ENCODE measurements around the gene TPP2.

Gene TPP2

GRCh38 chr13:102657630-102658029, 60.8 kb downstream of the TPP2 start:
- no peak for DNase-seq (ENCODE audit: low spot score)

GRCh38 chr13:102658660-102659059, 61.9 kb downstream of the TPP2 start:
- peak; percentile 41 for DNase-seq (ENCODE audit: low spot score)

GRCh38 chr13:102659168-102659713, 62.5 kb downstream of the TPP2 start:
- no peak for DNase-seq (ENCODE audit: low spot score)

DNA sequence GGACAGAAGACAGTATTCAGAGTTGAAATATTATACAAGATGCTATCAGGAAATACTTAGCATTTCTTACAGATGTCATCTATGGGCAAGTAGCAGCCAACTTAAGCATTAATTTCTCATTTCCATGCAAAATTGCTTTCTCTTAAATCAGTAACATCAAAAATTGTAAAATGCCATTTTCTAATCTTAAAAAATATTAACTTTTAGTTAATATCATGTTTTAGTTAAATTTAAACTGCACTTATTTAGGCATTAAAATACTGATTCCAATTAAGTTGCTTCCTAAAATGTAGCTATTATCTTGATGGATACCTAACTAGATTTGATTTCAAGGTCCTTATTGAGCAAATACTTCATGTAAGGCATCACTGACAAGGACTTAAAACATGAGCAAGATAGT, 70.2 kb downstream of the TPP2 start:
- no peak for DNase-seq (ENCODE audit: low spot score)

GRCh38 chr13:102667911-102668310, 71.1 kb downstream of the TPP2 start:
- no peak for DNase-seq (ENCODE audit: low spot score)

DNA sequence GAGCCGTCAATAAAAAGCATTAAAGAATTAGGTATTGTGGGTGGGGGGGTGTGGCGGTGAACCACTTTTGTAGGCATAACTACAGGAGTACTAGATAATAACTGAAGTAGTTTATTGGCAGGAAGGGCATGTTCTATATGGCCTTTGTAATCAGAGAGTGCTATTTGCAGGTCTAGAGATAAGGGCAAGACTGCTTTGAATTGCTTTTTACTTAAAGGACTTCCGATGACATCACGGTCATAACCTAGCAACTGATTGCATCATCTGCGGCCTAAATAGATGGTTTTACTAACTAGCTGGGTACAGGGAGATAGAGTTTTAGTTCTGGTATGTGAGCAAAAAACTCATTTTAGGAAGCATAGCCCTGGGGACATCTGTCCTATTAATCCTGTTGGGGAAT, 73.3 kb downstream of the TPP2 start:
- DNase-seq (ENCODE audit: low spot score), result no peak

DNA sequence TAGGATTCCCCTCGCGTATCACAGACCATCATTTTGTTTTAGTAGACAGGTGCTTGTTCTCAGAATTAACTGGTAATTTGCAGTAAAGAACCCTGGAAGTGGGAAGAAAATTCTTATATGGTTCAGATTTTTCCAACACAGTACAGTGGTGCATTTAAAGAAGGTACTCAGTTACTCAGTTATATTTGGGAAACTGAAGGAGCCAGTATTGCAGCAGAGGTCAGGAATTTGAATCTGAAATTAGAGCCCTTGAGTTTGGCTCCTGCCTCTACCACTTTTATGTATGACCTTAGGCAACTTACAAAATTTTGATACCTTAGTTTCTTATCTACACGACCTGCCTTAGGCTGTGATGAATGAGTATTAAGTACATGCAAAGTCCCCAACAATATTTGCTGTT, 78.3 kb downstream of the TPP2 start:
- no peak for DNase-seq (ENCODE audit: low spot score)

- DNase-seq (ENCODE audit: low spot score), result no peak
These were observed 80.3 kb downstream of the TPP2 start for GRCh38 chr13:102677122-102677521.

GRCh38 chr13:102678339-102679107, 81.7 kb downstream of the TPP2 start:
- peak; percentile 45 for DNase-seq (ENCODE audit: low spot score)

GRCh38 chr13:102679449-102680132, 82.8 kb downstream of the TPP2 start:
- no peak for DNase-seq (ENCODE audit: low spot score)

- DNase-seq (ENCODE audit: low spot score), result no peak
These were observed 83.4 kb downstream of the TPP2 start for GRCh38 chr13:102680133-102680717.

GRCh38 chr13:102680842-102681740, 84.3 kb downstream of the TPP2 start:
- no peak for DNase-seq (ENCODE audit: low spot score)

GRCh38 chr13:102682211-102682610, 85.4 kb downstream of the TPP2 start:
- DNase-seq (ENCODE audit: low spot score), result no peak

DNA sequence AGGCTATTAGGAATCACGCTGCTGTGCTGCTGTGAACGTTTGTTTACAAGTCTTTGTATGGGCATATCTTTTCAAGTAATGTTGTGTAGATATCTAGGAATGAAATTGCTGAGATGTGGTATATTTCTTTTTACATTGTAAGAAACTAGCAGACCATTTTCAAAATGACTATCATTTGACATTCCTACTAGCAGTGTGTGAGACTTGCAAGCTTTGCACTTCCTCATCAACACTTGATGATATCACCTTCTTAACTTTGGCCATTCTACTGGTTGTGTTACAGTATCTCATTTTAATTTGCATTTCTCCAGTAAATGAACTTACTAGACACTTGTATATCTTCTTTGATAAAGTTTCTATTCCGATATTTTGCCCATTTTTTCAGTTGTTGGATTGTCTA, 85.9 kb downstream of the TPP2 start:
- no peak for DNase-seq (ENCODE audit: low spot score)

GRCh38 chr13:102683637-102684036, 86.9 kb downstream of the TPP2 start:
- DNase-seq (ENCODE audit: low spot score), result no peak

DNA sequence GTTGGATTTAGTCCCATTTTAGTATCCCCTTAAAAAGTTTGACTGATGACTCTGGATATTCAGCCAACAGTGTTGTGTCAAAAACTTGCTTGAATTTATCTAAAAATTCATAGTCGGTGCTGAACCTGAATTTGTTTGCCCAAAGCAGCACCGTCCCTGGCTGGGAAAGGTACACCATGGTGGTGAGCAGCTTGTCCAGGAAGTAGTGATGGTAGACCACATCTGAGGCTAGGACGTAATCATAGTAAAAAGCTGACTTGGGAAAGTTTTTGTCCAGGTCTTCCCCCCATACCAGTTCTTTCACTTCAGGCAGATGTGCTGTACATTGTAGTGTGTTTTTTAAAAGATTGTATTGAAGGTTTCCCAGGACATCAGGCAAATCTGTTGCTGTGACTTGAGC, 89.2 kb downstream of the TPP2 start:
- DNase-seq (ENCODE audit: low spot score), result no peak

DNA sequence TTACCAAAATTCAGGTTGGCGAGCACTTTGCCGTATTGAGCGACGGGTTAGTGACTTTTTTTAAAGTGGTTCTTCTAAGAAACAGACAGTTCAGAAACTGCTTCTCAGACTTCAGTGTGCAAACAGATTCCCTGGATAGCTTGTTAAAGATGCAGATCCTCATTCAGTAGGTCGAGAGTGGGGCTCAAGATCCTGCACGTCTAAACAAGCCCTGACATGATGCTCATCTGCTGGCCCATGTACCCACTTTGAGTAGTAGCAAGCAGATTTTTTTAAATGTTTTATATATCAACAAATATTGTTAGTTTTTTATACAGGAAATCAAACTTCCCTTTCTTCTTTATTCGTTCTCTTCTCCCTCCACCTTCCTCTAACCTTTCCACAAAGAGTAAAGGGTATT, 90.7 kb downstream of the TPP2 start:
- no peak for DNase-seq (ENCODE audit: low spot score)

DNA sequence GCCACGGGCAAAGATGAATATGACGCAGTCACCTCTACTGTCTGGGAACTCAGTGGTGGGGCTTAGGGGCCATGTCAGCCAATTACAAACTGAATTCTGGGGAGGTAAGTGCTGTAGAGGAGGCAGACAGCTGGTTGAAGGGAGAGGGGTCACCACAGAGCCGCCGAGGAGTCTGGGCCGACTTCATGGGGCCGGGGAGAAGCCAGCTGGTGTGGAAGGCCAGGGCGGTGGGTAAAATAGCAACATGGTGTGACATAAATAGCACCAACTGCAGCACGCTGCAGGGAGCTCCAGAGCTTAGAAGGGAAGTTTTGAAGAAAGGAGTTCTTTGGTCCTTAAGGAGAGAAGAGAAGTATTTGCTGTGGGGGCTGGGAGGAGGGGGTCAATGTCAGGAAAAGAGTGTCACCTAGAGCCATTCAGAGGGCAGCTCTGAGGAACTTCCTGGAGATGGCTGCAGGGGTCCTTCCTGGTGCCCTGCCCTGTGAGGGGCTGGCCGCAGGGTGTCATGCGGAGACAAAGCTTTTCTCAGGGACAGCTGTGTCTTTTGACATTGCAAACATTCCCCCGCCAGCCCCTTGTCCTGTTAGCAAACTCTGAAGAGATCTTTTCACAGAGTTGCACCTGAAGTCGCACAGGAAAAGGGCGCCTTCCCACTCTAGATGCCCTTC, 91.7 kb downstream of the TPP2 start:
- DNase-seq (ENCODE audit: low spot score), result no peak

GRCh38 chr13:102690883-102691282, 94.1 kb downstream of the TPP2 start:
- DNase-seq (ENCODE audit: low spot score), result no peak

DNA sequence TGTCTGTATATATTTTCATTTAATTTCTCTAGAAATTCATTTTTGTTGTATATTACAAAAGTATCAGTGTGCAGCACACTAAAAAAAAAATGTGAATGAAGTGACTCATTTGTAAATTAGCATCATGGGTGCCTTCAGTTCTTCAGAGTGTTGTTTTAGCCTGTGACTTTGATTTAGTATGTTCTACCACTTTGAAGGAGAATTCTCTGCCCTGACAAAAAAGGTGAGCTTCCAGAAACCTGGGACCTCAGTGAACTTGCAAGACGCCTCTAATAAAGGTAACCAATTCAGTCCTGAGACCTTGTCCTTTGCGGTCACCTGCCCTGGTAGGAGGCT, 95.7 kb downstream of the TPP2 start:
- DNase-seq (ENCODE audit: low spot score), result peak; percentile 19

GRCh38 chr13:102693250-102693649, 96.5 kb downstream of the TPP2 start:
- DNase-seq (ENCODE audit: low spot score), result no peak

- DNase-seq (ENCODE audit: low spot score), result no peak
These were observed 97.0 kb downstream of the TPP2 start for GRCh38 chr13:102693776-102694175.
